NB4 (cell line): Measurements from ENCODE around the gene RHEBL1.

Experiments used
- CTCF ChIP-seq: IDR thresholded peaks from one replicate; pipeline ENCODE4 v1.5.1; 2012; ENCODE audit warnings: low read depth, low read length
- POLR2A ChIP-seq: IDR thresholded peaks from 2 replicates; pipeline ENCODE4 v1.6.1; 2011; ENCODE audit warnings: mild to moderate bottlenecking; ENCODE audit not compliant: insufficient read length; ENCODE audit errors: extremely low read depth

GRCh38 chr12:49068879-49069506 lies 786 bp downstream of the RHEBL1 start:
- TF ChIP-seq CTCF, result no peak
- TF ChIP-seq POLR2A, result no peak
